Caco-2 (cell line): ENCODE results near the gene COL5A1. TPM values are rescaled to one million over a fixed set of nuclear protein-coding genes. Genes with fewer than 3 reads are reported as not detected.

Experiments used
- BruUV-seq: library from RNA; stranded (reverse); fragments of 400-500 nt; replicated peaks from 2 replicates; lab custom pipeline; 2021; lab: Mats Ljungman, UMichigan
- CTCF ChIA-PET: fragments of 300-600 bp; sonication (Branson Sonifier 250); formaldehyde crosslinking; loops from one replicate; lab custom pipeline; 2022; ENCODE audit warnings: antibody characterized with exemption; lab: Charles Lee
- POLR2A ChIA-PET: fragments of 300-600 bp; sonication (Branson Sonifier 250); formaldehyde crosslinking; loops from one replicate; lab custom pipeline; 2022; ENCODE audit warnings: antibody characterized with exemption; lab: Charles Lee
- DNase-seq, 2 experiments: peaks; one replicate each; pipeline versions ENCODE4 v3.0.0 to v3.0.0-alpha.2; 2020 to 2022
- H3K27me3 ChIP-seq: replicated peaks from 2 replicates; pipeline ENCODE4 v1.6.0; 2011; ENCODE audit warnings: low read length; ENCODE audit not compliant: control insufficient read depth, insufficient read depth
- H3K36me3 ChIP-seq: 2 replicates; pipeline ENCODE4 v1.5.1; 2011; ENCODE audit warnings: low read length; ENCODE audit not compliant: control insufficient read depth, insufficient read depth
- H3K4me1 ChIP-seq: fragments of 250-450 bp; sonication (Bioruptor Pico); 2 replicates; pipeline ENCODE4 v1.5.1; 2020; ENCODE audit warnings: mild to moderate bottlenecking
- H3K4me3 ChIP-seq: 2 replicates; pipeline ENCODE4 v1.5.1; 2011; ENCODE audit warnings: low read depth, mild to moderate bottlenecking, control low read depth, low read length
- H3K9me3 ChIP-seq: fragments of 250-450 bp; sonication (Bioruptor Pico); 2 replicates; pipeline ENCODE4 v1.5.1; 2020; ENCODE audit warnings: mild to moderate bottlenecking, moderate library complexity
- H3K27ac Mint-ChIP-seq: one replicate; pipeline ENCODE4 v1.8.0; 2022; ENCODE audit warnings: mixed read lengths; ENCODE audit not compliant: unreplicated experiment
- H3K27me3 Mint-ChIP-seq: one replicate; pipeline ENCODE4 v1.8.0; 2022; ENCODE audit warnings: mixed read lengths; ENCODE audit not compliant: insufficient read depth, unreplicated experiment
- H3K36me3 Mint-ChIP-seq: one replicate; pipeline ENCODE4 v1.8.0; 2022; ENCODE audit warnings: mild to moderate bottlenecking, mixed read lengths; ENCODE audit not compliant: insufficient read depth, unreplicated experiment
- H3K4me1 Mint-ChIP-seq: one replicate; pipeline ENCODE4 v1.8.0; 2022; ENCODE audit warnings: low read depth, mixed read lengths; ENCODE audit not compliant: unreplicated experiment
- H3K4me3 Mint-ChIP-seq: one replicate; pipeline ENCODE4 v1.8.0; 2022; ENCODE audit warnings: mild to moderate bottlenecking, moderate library complexity, mixed read lengths; ENCODE audit not compliant: unreplicated experiment
- H3K9me3 Mint-ChIP-seq: one replicate; pipeline ENCODE4 v1.8.0; 2022; ENCODE audit warnings: mixed read lengths; ENCODE audit not compliant: unreplicated experiment
- intact Hi-C: fragments of 100-400 bp; cut with micrococcal nuclease; formaldehyde crosslinking; loops from one replicate; pipeline ENCODE4 v1.10.0; 2022; ENCODE audit not compliant: unreplicated experiment
- total RNA-seq: library from RNA; stranded (reverse); gene quantifications from 2 replicates; pipeline ENCODE4 v1.2.3, GENCODE V29; 2022
- TF ChIP-seq, protein P1 (sequence below), 2 experiments: fragments of 200-600 bp in 1 of 2; IDR thresholded peaks; 1 replicate in 1 of 2; 2 replicates in 1 of 2; pipeline versions ENCODE4 v1.5.1 to v1.8.0; 2011 to 2022; ENCODE audit warnings: antibody characterized with exemption in 1 of 2, control low read depth in 1 of 2, inconsistent platforms in 1 of 2, low read depth in 1 of 2, low read length in 1 of 2, mild to moderate bottlenecking in 1 of 2, moderate library complexity in 1 of 2; ENCODE audit not compliant: insufficient read depth in 1 of 2, severe bottlenecking in 1 of 2, unreplicated experiment in 1 of 2

COL5A1 gene
- total RNA-seq, 1 experiment from 2014 or later = 4.8 TPM

- BruUV-seq = no TSS peak
- POLR2A ChIA-PET = no interaction called here
- Histone ChIP-seq H3K36me3 (no peaks in the 10 kb centered on the region), H3K27me3 (no peaks in the 10 kb centered on the region), H3K9me3 (no peaks in the 10 kb centered on the region), H3K4me1 (no peaks in the 10 kb centered on the region), H3K4me3 (no peak overlapping the region)
- Mint-ChIP-seq H3K27ac (no peak overlapping the region), H3K4me1 (no peaks in the 10 kb centered on the region), H3K9me3 (peaks cover 5% of the 10 kb centered on the region), H3K27me3 (peaks cover 3% of the 10 kb centered on the region), H3K36me3 (peaks cover 3% of the 10 kb centered on the region), H3K4me3 (no peak overlapping the region)
- TF ChIP-seq, protein P1, sequence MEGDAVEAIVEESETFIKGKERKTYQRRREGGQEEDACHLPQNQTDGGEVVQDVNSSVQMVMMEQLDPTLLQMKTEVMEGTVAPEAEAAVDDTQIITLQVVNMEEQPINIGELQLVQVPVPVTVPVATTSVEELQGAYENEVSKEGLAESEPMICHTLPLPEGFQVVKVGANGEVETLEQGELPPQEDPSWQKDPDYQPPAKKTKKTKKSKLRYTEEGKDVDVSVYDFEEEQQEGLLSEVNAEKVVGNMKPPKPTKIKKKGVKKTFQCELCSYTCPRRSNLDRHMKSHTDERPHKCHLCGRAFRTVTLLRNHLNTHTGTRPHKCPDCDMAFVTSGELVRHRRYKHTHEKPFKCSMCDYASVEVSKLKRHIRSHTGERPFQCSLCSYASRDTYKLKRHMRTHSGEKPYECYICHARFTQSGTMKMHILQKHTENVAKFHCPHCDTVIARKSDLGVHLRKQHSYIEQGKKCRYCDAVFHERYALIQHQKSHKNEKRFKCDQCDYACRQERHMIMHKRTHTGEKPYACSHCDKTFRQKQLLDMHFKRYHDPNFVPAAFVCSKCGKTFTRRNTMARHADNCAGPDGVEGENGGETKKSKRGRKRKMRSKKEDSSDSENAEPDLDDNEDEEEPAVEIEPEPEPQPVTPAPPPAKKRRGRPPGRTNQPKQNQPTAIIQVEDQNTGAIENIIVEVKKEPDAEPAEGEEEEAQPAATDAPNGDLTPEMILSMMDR (IDR thresholded peaks at IDR 0.05; ENCODE audit: insufficient read depth in 1 of 2, low read depth in 1 of 2, low read length in 1 of 2, severe bottlenecking in 1 of 2, unreplicated experiment in 1 of 2) = no peak
- no peak for DNase-seq
- CTCF ChIA-PET = interaction anchor here (0.6 kb wide), 1 partner anchor 257 kb away, joined by 3 read pairs; no protein-coding TSS in a partner anchor
- intact Hi-C loops = no loop called here
Observed at GRCh38 chr9:134734270-134734669, 92.7 kb downstream of the COL5A1 start.

DNA sequence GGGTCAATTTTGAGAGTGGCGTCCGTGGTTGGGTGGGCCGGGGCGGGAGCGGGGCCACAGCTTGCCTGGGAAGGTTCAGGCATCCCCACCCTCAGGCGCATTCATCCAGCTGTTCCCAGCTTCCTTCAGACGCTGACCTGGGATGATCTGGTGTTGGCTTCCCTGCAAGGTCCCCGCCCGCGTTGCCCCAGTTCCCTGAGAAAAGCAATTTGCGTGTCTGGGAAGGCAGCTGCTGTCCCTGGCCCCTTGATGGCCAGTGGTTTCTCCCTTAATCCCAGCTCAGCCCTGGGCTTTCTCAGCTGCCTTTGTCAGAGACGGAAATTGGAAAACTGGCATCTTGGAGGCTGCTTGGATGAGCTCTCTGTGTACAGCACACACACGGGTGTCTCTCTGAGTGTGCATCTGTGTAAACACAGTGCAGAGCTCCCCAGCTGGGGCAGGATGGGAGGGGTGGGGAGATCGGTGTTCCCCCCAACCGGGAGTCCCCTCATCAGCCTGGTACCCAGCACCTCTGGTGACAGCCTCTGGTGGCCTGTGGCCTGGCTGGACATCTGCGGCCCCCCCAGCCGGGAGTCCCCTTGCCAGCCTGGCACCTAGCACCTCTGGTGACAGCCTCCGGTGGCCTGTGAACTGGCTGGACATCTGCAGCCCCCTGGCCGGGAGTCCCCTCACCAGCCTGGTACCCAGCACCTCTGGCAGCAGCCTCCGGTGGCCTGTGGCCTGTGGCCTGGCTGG is 94.0 kb downstream of the COL5A1 start:
- intact Hi-C loops = no loop called here
- DNase-seq = no peak
- CTCF ChIA-PET = interaction anchor here (1.0 to 1.2 kb wide), 2 partner anchors 44 to 286 kb away, joined by 3 read pairs; no protein-coding TSS in a partner anchor

GRCh38 chr9:134736791-134737497 is 95.3 kb downstream of the COL5A1 start:
- CTCF ChIA-PET = no interaction called here
- H3K4me1 Mint-ChIP-seq = no peaks in the 10 kb centered on the region
- Histone ChIP-seq H3K9me3 (no peaks in the 10 kb centered on the region), H3K27me3 (no peaks in the 10 kb centered on the region), H3K4me1 (no peaks in the 10 kb centered on the region), H3K36me3 (no peaks in the 10 kb centered on the region), H3K4me3 (no peak overlapping the region)
- no peak for DNase-seq
- no peak overlapping the region for H3K4me3 Mint-ChIP-seq
- TF ChIP-seq, protein P1 (IDR thresholded peaks at IDR 0.05; ENCODE audit: insufficient read depth in 1 of 2, low read depth in 1 of 2, low read length in 1 of 2, severe bottlenecking in 1 of 2, unreplicated experiment in 1 of 2) = no peak
- intact Hi-C loops = no loop called here
- H3K27me3 Mint-ChIP-seq = peaks cover 13% of the 10 kb centered on the region
- H3K9me3 Mint-ChIP-seq = no peaks in the 10 kb centered on the region
- H3K36me3 Mint-ChIP-seq = no peaks in the 10 kb centered on the region
- POLR2A ChIA-PET = no interaction called here
- H3K27ac Mint-ChIP-seq = no peak overlapping the region
- no TSS peak for BruUV-seq

More for the DNA sequence above, 94.0 kb downstream of the COL5A1 start:
- TF ChIP-seq, protein P1 (IDR thresholded peaks at IDR 0.05; ENCODE audit: insufficient read depth in 1 of 2, low read depth in 1 of 2, low read length in 1 of 2, severe bottlenecking in 1 of 2, unreplicated experiment in 1 of 2) = no peak
- Histone ChIP-seq H3K27me3 (no peaks in the 10 kb centered on the region), H3K4me1 (no peaks in the 10 kb centered on the region), H3K36me3 (no peaks in the 10 kb centered on the region), H3K9me3 (no peaks in the 10 kb centered on the region), H3K4me3 (no peak overlapping the region)
- no peak overlapping the region for H3K27ac Mint-ChIP-seq
- H3K9me3 Mint-ChIP-seq = no peaks in the 10 kb centered on the region
- BruUV-seq = no TSS peak
- POLR2A ChIA-PET = no interaction called here
- H3K36me3 Mint-ChIP-seq = no peaks in the 10 kb centered on the region
- no peaks in the 10 kb centered on the region for H3K4me1 Mint-ChIP-seq
- H3K4me3 Mint-ChIP-seq = no peak overlapping the region
- H3K27me3 Mint-ChIP-seq = peaks cover 7% of the 10 kb centered on the region
